Activated CD4-positive, CD25-positive, alpha-beta regulatory T cell treated with anti-CD3 and anti-CD28 coated beads, Interleukin-2, amount 50 U/mL, for 24 hours (primary cell): ENCODE measurements around the gene BIRC7.

Experiments
- ATAC-seq, 2 donors: fragments of 150-1000 bp; cut with Tn5 transposase; one replicate each; pipeline ENCODE4 v1.10.0; 2021; ENCODE audit warnings: mild to moderate bottlenecking in 1 of 2, moderate library complexity in 1 of 2

BIRC7 gene

DNA sequence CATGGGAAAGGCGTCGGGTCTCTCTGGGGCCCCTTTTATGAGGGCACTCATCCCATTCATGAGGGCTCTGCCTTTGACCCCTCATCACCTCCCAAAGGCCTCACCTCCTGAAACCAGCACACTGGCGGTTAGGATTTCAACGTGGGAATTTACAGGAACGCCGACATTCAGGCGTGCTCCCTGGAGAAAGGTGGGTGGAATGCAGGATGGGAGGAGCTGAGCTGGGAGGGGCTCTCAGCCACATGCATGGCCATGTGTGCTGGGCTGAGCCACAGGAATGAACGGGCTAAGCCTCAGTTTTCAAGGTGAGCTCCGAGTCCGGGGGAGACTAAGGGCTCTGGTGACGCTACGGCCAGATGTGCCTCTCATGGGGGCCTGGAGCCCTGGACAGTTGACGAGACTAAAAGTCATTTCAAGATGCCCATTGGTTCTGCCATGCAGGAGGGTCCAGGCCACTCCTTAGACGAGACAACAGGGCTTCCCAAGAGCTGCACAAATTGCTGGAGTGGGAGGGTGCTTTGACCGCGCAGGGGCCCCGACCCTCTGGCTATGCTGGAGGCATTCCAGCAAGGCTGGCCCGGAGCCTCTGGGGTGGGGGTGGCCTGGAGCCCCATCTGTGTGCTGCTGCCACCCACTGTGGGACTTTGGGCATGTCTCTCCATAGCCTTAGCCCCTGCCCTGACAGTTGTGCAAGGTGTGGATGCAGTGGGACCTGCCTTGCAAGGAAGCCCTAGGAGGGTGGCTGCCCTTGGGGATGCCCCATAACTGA, 33.1 kb downstream of the BIRC7 start:
- no peak for ATAC-seq

DNA sequence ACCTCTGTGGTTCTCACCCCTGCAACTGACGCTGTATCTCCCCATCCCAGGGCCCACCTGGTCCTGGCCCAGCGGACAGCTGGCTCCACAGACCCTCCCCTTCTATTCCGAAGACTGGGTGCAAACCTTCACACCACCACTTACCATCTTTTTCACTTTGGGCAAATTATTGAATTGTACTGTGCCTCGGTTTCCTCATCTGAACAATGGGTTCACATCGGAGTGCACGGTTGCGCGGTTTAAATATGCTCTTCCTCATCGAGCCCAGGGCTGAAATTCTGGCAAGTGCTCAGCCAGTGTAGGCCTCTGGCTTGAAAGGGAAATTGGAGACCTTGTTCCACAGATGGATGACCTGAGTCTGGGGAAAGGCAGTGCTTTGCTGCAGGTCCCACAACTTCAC, 34.0 kb downstream of the BIRC7 start:
- ATAC-seq = no peak

DNA sequence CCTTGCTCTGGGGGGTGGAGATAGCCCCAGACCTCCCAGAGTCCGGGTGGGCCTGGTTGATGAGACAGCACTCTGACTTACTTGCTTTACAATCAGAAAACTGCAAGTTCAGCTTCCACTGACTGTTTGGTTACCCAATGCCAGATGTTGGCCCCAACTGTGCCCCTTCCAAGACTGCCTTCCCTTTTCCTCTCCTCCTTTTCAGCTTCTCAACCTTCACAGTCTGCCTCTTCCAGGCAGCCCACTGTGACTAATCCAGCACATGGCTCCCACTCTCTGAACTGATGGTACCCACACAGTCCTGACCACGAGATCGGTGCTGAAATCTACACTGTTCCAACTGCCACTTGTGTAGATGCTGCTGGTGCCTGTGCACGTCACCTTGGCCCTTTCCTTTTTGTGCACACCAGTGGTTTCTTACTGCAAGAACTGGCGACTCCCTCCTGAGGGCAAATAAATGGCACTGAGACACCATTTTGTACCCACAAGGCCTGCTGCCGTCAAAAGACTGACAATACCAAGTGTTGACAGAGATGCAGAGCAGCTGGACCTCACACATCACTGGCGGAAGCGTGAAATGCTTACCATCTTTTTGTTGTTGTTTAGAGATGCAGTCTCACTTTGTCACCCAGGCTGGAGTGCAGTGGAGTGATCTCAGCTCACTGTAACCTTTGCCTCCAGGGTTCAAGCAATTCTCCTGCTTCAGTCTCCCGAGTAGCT, 35.1 kb downstream of the BIRC7 start:
- no peak for ATAC-seq

DNA sequence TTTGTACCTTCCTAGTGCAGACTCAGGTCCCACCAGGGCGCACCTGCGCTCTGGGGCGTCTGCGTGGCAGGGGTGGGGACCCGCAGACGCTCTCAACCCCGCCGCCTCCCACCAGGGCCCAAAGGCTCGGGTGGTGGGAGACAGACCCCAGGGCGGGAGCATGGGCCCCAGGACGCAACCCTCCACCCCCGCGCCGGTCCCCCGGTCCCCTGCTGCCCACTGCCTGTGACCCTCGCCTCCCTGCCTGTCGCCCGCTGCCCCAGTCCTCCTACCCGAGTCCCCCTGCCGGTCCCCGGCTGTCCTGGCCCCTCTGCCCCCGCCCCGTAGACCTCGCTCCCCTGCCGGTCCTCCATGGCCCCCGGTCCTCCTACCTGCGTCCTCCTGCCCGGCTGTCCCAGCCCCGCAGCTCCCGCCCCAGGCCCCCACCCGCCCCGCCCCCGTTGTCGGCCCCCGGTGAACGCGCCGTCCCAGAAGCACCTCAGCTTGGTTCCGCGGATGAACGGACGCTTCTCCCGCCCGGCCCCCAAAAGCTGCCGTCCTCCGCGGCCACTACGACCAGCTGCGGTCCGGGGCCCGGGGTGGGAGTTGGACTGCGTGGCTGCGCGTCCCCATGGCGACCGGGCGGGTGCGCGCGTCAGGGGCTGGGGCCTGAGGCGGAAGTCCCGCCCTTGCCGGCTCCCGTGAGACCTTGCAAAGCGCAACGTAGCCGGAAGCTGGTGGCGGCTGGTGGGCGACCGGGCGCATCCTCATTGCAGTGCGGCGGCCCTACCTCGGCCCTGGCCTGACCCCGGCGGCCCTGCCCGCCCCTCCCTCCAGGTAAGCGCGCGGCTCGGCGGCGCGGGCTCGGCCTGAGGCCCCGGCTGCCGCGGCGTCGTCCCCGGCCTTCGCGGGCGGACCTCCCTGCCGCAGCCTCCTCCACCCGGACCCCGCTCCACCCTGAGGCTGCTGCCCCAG, 36.7 kb downstream of the BIRC7 start, which contains the start of gene ARFGAP1:
ARFGAP1 (plus strand) TSS at position 709 of the 954 bp plus-strand sequence. CDS start 2,768 bp downstream, outside the sequence.
- ATAC-seq = peak; percentile 98 to 99

DNA sequence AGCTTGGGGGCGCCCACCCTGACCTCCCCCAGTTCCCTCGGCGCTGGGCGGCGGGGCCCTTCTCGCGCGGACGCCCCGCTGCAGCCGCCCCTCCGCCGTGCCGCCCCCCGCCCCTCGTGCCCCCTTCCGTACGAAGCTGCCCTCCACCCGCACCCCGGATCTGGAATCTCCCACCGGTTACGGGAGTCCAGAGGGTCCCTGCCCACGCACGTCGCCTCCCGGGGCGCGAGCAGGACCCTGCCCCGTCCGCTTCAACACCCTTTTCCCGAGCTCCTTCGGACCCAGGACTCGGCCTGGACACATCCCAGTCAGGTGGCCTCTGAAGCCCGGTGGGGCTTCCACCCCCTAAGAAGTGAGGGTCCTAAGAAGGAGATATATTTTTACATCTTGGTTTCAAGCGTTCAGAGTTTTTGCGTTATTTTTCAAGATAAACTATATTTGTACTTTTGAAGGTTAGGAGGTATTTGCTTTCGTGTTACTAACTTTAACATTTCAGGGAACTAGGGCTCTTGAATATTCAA, 37.4 kb downstream of the BIRC7 start:
- ATAC-seq = no peak

- ATAC-seq = no peak
Measured at GRCh38 chr20:63273635-63274380, 38.1 kb downstream of the BIRC7 start.

GRCh38 chr20:63274381-63275228, 38.9 kb downstream of the BIRC7 start:
- no peak for ATAC-seq

- no peak for ATAC-seq
Measured at GRCh38 chr20:63275825-63276224, 40.1 kb downstream of the BIRC7 start.

GRCh38 chr20:63276956-63277355, 41.3 kb downstream of the BIRC7 start:
- no peak for ATAC-seq

GRCh38 chr20:63277466-63278272, 42.0 kb downstream of the BIRC7 start:
- ATAC-seq = no peak

GRCh38 chr20:63278661-63279060, 43.0 kb downstream of the BIRC7 start:
- ATAC-seq = no peak

- no peak for ATAC-seq
Measured at GRCh38 chr20:63279931-63280330, 44.2 kb downstream of the BIRC7 start.

- ATAC-seq = no peak
Measured at GRCh38 chr20:63280371-63280770, 44.7 kb downstream of the BIRC7 start.

- no peak for ATAC-seq
Measured at GRCh38 chr20:63280929-63281545, 45.3 kb downstream of the BIRC7 start.

- no peak for ATAC-seq
Measured at GRCh38 chr20:63281742-63282665, 46.3 kb downstream of the BIRC7 start.

- no peak for ATAC-seq
Measured at GRCh38 chr20:63282946-63283345, 47.2 kb downstream of the BIRC7 start.

GRCh38 chr20:63283397-63284082, 47.8 kb downstream of the BIRC7 start:
- no peak for ATAC-seq

DNA sequence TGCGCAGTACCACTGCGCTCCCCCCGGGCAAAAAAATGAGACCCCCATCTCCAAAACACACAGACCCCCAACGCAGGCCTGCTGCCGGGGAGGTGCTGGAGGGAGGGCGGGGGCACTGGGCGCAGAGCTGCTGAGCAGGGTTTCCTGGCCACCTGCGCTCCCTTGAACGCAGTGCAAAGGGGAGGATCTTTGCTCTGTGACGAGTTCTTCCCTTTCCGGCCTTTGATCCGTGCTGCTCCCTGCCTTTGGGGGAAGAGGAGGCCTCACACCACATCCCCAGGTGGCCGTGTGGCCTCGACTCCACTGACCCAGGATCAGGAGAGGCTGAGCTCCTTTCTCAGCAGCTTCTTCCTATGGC, 48.4 kb downstream of the BIRC7 start:
- peak; percentile 48 to 69 for ATAC-seq
